NCI-H345 (cell line): ENCODE data around the gene SPTLC3.
A peak's percentile ranks its signal among the peaks of the same experiment; 100 is the strongest.

Experiments
- DNase-seq: peaks from one replicate; lab custom pipeline; 2025; lab: John Stamatoyannopoulos, UW

SPTLC3 gene

DNA sequence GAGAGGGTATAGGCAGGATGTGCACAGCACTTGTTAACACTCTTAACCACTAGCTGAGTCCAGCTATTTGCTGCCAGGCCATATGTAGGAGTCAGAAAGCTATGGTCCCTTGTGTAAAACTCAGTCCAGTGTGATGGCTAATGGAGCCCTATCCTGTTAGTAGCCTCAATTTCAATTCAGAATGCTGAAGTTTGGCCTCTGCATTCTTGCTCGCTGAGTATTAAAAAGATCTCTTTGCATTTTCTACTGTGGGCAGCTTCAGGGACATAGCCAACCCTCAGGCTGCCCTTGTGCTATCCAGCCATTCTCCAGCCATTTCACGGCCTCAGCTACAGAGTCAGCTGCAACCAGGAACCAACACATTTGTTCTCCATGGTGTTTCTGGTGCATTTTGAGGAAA lies 92.5 kb downstream of the SPTLC3 start:
- DNase-seq = no peak

DNA sequence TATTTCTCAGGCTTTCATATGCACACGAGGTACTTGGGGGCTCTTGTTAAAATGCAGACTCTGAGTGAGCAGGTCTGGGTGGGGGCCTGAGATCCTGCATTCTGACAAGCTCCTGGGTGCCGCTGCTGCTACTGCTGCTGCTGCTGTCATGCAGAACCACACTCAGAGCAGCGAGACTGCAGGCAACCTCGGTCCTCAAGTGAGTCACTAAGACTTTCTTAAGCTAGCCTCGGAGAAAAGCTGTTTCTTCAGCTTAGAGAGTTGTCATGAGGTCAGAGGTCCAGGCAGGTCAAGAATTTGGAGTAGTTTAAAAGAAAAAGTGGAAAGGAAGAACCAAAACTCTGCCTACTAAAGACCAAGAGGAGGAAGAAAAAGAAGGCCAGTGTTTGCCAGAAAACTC lies 92.9 kb downstream of the SPTLC3 start:
- no peak for DNase-seq

DNA sequence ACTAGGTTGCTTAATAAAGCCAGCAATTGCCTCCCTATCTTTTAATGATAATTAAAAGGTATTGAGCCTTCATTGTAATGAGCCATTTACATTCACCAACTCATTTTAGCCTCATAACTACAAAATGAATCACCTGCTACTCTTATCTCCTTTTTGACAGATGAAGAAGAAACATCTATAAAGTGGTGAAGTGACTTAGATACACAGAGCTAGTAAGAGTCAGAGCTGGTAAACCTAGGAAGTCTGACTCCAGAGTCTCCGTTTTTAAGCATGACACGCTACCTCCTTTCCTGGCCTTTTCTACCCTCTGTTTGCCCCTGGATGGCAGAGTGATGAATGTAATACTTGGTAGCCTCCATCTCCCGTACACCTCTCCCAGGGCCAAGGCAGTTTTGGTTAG lies 93.5 kb downstream of the SPTLC3 start:
- no peak for DNase-seq

DNA sequence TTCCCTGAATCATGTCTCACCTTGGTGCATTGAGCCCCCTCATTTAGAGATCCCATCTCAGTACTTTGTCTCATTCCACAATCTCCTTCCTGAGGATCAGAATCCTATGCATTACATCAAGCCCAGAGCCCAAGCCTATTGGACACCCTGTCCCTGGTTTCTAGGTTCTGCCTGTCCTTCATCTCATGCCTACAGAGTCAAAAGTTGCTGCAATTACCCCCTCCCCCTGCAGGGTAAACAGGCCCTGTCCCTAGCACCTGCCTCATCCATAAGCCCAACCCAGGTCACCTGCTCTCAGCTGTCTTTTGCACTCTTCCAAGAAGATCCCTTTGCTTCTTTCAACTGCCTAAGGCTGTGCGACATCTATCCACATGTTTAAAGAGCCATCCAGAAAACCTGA lies 93.9 kb downstream of the SPTLC3 start:
- no peak for DNase-seq

DNA sequence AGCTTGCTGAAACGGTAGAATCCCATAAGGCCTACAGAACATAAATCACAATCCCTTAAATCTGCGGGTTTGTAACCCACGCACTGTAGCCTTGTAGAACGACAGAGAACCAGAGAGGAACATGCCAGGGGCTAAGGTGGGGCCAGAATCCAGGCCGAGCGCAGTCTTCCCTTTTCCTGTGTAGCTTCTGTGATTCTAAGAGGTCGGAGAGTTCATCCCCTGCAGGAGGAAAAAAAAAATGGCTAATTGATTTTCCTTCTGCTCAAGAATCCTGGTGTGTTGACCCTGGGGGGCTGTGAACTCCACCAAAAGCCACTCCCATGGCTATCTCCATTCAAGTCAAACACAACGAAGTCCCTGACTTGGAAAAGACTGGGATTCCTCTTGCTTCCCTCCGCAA lies 96.3 kb downstream of the SPTLC3 start:
- DNase-seq = no peak

DNA sequence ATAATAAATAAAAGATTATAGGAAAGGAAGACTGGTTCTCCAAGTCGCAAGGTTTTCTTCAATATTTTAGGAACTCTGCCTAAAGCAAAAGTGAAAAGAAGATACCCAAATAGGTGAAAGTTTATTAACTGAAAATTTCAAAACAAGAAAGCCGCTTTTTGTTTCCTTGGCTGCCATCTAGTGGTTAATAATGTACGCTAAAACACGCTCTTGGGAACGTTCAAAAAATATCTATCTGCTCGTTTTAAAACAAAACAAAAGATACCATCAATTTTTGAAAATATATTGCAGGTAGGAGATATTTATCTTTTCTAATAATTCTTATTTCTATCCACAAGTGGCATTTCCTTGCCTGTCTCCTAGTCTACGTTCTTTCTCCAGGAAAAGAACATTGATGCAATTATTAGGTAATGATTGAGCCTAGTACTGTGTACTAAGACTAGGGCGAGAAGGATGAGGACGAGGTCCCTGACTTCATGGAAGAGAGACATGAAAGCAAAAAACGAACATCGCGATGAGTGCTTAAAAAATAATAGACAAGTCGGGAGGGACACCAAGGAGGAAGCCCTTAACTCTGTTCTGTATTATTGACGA lies 97.2 kb downstream of the SPTLC3 start:
- peak; percentile 60 for DNase-seq

DNA sequence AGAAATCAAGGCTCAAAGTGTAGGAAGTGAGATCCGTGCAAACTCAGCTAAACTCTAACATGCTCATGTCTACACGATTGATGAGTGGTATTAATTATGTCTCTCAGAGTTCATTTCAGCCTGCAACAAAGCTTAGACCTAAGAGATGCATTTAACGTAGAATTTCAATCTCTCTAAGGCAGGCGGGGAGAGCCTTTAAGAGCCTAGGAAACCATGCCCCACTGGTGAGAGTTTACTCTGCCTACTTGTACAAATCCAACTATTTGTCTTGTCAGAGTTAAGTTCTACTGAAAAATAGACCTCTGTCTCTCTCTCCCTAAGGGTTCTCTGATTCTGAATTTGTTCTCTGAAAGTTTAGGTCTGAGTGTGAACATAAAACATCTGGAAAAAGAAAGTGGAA lies 100.9 kb downstream of the SPTLC3 start:
- no peak for DNase-seq

DNA sequence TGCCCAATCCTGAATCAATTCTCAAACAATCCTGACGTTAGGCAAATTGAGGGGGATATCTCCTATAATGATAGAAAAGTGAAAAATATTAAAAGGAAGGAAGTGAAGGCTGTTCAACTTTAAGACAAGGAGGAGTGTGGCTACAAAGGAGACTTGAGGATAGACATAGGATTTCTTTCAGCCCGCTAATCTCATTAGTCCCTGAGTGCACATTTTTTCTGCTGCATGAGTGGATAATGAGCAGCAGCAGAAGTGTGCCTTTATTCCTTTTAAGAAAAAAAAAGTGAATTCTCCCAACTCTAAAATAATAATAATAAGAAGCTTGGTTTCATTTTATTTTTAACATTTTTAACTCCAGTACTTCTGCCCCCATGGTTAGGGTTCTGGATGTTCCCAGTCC lies 102.0 kb downstream of the SPTLC3 start:
- DNase-seq = no peak

DNA sequence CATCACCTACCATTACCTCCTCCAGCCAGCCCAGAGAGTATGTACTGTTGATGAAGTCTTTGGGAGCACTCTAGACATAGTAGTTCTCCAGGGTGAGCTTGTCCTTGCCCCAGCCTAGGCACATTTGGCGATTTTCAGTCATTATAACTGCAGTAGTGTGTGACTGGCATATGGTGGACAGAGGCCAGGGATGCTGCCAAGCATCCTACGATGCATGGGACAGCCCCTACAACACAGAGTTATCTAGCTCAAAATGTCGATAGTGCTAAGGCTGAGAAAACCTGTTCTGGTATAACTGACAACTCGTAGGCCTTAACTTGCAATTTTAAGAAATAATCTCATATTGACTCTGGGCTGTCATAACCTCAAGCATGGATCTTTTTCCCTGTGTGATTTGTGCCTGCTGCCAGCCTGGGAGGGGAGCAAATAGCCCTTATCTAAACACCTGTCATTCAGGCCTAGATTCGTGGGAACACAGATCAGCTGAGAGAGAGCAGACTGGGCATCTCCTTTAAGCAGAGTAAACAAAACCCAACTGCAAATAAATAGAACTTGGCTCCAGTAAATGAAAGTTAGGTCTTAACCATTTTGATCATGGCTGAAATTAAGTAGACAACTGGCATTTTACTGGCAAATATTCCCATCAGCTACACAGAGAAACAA lies 102.6 kb downstream of the SPTLC3 start:
- peak; percentile 52 for DNase-seq

DNA sequence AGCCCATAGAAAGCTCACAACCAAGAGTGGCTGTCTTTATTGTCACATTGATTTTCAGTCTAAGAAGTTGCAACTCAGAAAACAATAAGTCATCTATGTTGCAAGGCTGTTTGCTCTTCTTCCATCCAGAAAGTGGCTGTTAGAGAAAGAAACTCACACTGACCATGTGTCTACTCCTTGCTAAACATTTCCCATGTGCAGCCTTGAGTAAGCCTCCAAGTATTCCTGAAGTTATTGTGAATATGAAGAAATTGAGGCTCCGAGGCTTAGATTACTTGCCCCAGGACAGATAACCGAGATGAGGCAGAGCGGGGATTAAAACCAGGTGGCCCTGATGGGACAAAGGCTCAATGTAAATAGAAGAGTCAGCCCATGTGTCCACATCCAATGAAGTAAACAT lies 105.0 kb downstream of the SPTLC3 start:
- no peak for DNase-seq

DNA sequence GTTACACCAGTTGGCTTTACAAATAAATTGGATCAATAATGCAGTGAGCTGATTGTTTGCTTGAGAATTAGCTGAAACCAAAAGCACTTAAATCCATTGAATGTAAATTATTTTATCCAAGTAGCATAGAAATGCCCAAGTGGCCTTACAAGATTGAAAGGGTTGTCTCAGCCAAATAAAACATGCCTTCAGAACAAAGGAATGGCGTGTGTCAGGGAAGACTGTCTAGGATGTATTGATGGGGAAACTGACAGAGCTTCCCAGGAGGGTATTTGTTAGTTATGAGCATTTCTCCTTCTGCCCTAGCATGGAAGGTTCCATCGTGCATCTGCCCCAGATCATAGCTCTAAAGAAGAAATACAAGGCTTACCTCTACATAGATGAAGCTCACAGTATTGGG lies 108.4 kb downstream of the SPTLC3 start:
- no peak for DNase-seq

DNA sequence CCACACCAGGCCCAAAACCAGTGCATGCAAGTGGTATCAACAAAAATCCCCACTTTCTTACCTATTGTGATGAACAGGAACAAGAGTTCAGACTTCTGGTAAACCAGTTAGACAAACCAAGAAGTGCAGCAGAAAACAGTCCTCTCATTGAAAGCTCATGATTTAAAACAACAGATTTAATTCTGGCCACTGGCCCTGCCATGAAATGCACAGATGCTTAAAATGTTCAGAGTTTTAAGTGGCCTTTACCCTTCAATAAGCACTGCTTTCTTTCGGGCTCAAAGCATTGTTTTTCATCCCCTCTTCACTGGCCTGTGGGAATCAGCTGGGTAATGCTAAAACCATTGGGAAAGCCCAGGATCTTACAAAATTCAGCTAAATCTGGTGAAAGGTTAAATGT lies 109.9 kb downstream of the SPTLC3 start:
- DNase-seq = no peak

DNA sequence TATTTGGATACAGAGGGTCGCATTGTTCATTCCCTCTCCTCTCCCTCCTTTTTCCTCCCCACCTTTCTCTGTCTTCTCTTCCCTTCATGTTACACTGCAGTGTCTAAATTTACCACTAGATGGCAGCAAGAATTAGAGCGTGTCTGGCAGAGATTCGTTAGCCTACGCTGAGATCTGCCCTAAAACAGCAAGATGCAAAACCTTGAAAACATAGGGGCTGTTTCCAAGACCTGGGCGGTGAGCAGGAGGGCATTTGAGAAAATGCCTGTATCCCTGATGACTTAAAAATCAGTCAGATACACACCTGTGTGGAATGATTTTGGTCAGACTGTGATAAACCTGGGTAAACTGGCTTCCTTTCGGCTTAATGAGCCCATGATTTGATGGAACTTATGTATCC lies 110.8 kb downstream of the SPTLC3 start:
- peak; percentile 87 for DNase-seq

DNA sequence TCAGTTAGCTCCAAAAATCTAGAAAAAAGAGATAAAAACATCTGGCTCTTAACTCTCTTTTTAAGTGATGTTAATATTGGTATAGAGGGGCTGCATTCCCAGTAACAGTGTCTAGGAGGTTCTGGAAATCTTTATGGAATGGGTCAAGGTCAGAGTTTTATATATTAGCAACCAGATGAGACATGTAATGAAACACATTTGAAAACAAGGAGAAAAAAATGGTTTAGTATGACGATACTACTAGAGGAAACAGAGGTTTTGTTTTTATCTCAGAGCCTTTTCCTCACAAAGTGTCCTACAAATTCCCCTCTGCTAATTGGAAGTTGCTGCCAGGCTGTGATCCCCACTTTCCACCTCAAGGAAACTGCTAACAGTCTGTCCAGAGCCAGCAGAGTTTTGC lies 111.7 kb downstream of the SPTLC3 start:
- DNase-seq = no peak

DNA sequence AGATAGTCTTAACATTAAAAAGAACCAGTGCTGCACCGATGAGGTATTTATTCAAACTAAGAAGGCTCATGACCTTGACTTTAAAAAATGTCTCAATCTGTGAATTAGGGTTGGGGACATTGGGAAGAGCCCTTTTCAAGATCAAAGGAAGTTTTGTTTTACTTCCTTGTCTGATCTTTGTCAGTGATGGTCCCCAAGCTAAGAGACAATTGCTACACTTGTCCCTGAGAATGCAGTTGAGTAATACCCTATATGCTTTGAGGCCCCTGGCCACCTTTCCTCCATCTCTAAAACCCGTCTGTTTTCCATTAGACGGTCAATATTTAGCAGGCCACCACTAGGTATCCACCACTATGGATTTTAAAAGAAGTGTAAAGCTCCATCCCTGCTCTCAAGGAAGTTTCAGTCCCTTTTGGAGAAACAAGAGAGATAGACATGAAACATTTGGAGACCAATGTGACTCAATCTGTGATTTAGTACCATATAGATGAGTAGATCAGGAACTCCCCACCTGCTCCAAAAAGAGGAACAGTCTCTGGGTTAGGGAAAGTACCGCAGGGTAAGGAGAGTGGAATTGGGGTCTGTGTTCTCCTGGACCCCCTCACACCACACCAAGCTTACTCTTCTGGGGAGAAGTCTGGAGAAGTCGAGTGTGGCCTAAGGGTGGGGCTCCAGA lies 113.2 kb downstream of the SPTLC3 start:
- DNase-seq = no peak

DNA sequence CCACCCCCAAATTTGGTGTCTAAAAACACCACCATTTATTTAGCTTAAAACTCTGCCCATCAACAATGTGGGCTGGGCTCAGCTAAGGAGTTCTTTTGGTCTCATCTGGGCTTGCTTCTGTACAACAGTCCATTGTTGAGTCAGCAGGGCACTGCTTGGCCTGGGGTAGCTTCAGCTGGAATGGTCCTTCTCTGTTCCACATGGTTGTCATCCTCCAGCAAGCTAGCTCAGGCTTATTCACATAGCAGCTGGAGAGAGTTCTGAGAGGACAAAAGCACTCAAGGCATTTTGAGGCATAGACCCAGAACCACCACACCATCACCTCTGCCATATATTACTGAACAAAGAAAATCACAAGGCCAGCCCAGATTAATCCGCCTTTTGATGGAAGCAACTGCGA lies 116.7 kb downstream of the SPTLC3 start:
- no peak for DNase-seq

DNA sequence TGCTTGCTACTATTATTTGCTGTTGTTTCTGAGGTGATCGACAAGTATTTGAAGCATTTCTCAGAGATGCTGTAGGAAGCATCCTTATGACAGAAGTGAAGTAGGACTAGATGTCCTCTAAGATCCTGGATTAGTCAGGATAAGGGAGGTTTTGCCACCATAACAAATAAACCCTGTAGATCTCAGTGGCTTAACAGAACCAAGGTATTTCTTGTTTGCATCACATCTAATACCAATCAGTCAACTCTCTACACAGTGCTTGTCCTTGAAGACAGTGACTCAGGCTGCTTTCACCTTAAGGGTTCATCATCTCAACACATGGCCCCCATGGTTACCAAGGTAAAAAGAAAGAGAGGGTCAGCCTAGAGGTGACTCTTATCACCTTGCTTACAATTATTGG lies 119.4 kb downstream of the SPTLC3 start:
- no peak for DNase-seq

DNA sequence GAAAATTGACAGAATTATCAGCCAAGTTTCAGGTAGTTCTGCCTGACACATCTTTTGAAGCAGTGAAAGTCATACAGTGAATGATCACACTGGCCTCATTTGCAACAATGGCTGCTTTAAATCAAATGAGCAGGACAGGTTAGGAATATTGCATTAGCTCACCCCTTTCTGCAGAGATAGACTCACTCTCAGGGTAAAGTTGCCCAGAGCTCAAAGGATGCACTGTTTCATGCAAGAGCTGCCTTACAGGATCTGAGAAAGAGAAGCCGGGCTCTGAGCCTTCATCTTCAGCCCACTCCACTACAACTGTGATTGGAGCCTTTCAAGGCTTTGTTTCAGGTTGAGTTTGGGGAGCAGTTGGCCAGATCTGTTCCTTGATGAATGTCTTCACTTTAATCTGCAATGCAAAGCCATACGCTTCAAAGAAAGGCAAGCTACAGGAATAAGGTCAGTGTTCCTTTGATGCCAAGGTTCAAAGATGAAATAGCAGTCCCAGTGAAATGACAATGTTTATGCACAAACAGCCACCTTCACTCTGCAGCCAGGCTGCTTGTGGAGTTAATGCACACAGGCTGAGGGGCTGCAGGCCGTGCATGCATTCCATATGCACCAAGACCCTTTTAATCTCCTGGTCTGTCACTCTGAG lies 121.4 kb downstream of the SPTLC3 start:
- no peak for DNase-seq

DNA sequence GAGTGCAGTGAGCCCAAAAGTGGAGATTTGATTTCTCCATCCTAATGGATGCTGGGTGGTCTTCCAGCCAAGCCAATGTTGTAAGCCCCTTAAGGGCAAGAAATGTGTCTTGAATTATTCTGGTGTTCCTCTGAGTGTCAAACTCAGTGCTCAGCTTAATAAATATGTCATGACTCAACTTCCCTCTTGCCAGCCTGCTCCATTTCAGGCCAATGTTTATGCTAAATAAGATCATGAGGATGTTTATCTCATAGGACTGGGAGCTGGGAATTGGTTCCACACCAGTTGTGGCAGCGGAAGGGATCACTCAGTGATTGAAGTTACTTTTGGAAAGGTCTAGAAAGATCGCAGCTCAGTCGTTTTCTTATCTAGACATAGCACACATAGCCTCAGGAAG lies 121.9 kb downstream of the SPTLC3 start:
- DNase-seq = no peak

DNA sequence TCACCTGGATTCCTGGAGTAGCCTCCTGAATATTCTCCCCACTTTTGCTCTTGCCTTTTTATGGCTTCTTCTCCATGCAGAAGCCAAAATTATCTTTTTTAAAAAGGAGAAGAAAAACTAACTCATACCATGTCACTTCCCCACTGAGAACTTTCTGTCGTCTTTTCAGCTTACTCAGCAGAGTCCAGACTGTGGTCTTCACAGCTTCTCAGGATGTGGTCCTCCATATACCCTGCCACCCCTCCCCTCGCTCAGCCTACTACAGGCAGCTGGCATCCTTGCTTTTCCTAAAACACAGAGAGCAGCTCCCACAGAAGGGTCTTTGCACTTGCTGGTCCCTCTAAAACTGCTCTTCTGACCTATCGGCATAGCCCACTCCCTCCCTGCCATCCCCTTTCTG lies 122.9 kb downstream of the SPTLC3 start:
- DNase-seq = no peak

DNA sequence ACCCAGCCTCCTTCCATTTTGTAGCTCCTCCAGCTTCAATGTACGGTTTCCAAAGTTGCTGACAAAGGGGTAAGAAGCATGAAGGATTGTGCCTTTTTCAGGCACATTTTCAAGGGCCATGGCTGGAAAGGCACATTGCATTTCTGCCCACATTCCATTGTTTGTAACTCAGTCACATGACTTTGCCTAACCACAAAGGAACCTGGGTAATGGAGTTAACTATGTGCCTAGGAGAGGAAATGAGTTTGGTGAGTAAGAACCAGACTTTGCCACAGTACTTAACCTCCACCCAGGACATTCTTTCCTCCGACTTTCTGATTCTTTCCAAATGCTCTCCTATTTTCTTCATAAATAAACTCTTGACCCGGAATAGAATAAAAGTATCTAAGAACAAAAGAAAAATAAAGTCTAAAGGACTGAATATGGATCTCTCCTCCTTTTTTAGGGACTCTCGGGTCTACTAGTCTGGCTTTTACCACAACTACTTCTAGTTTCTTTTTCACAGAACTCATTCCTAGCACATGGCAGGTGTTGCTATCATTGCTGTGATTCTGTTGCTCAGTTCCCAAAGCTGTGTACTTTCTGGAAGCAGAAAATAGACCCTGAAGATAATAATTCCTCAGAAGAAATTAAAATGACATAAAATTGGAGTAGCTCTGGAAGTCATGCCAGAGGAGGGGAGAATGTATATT lies 130.8 kb downstream of the SPTLC3 start:
- DNase-seq = no peak

DNA sequence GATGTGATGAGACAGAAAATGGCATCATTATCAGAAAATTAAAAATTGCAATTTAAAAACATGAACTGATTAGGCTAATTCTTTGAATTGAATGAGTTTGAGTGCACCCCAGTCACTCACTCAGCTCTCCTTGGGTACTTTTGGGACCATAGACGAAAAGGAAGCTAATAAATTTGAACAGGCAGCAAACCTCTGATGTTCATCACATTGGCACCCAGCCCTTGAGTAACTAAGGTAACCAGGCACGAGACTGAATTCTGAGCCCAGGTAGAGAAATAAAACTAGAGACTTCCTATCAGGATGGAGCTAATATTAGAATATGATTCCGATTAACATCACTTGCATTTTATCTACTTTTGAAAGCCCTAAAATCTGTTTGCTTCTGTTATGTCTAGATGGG lies 131.4 kb downstream of the SPTLC3 start:
- no peak for DNase-seq

DNA sequence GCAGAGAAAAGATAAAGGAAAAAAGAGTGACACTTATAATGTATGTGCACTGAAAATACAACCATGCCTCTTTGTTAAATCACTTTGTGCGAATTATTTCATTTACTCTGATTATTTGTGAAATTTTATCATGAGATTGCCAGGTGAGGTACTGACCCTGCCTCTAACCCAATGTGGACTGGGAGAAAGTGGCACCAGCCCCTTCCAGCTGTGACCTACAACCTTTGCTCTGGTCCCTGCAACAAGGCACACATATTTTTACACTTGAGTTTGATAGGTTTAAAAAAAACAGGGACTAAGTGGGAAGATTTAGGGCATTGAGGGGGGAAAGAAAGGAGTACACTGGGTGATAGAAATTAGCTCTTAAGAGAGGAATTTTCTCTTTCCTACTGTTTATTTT lies 132.0 kb downstream of the SPTLC3 start:
- no peak for DNase-seq
